CD4-positive, alpha-beta T cell treated with Interferon alpha-2 for 1 hour (primary cell): Measurements from ENCODE around the gene CAPN15.
"Not testable (repeated sequence)": the region's sequence is repeated elsewhere in the genome, so short reads cannot be mapped to it uniquely, and the experiment has no call there.

Source experiments
- DNase-seq, 2 donors: peaks; one replicate each; pipeline ENCODE4 v3.0.0-alpha.2; 2020 to 2022

The CAPN15 gene

DNA sequence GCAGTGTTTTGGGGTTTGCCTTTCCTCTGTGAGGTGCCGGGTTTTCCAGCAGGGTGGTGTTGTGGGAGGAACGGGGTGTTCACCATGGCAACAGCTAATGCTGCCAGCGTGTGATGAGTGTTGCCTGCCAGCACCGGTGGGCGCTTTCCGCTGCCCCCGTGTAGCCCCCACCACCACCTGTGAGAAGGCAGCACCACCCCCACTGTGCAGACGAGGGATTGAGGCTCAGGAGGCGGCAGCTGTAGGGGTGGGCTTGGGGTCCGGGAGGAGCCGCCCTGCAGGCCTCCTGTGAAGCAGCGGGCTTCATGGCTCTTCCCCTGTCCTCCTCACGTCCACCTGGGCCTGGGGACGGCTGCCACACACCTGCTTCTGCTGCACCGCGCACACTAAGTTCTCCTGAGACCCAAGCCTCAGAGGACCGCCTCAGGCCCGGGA, 67.6 kb downstream of the CAPN15 start:
- no peak for DNase-seq

DNA sequence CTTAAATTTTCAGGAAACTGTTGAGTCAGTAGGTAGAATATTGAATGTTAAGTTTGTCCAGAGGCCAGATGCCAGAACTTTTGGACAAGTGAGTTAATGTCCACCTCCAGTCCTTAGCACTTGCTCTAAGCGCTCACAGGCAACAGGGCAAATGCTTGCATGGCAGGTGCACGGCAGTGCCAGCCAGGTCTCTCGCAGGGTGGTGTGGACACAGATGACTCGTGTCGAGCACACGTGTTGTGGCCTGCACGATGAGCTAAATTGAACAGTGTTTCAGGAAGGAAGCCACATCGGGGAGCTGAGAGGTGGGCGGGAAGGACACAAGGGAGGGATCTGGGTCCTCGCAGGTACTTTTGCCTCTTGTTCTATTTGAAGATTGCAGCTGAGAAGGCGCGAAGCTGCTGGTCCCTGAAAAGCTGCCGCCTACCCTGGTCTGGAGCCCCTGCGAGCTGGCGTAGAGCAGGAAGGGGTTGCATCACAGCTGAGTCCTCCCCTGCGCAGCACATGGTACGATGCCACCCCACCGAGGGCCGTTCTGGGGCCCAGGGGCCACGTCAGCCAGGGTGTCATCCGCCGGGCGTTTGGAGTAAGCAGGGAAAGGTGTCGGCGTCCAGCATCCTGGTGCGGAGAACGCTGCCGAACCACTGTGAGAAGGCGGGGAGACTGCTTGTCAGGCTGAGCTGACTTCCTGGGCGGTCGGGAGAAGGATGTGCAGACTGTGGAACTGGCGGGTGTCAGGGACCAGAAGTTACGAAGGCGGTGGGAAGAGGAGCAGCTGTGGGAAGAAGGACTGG, 68.6 kb downstream of the CAPN15 start:
- no peak for DNase-seq

DNA sequence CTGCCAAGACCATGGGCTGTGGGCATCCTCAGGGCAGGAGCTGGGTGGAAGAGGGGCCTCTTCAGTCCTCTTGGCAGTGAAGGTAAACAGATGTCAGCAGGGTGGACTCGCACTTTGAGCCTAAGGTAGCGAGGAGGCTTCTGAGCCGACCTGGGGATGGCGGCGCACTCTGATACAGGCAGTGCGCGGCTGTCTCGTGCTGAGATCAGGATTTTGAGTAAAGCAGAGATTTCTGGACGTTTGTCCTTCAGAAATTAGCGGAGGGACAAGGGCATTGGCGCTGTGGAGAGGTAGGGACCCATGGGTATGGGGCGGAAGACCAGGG, 69.2 kb downstream of the CAPN15 start:
- DNase-seq, result no peak

DNA sequence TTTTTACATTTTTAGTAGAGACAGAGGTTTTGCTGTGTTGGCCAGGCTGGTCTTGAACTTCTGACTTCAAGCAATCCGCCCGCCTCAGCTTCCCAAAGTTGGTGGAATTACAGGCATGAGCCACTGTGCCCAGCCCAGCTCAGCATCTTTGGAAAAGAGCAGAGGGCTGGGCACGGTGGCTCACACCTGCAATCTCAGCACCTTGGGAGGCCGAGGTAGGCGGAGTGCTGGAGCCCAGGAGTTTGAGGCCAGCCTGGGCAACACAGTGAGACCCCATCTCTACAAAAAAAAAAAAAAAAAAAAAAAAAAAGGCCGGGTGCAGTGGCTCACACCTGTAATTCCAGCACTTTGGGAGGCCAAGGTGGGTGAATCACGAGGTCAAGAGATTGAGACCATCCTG, 70.1 kb downstream of the CAPN15 start:
- not testable (repeated sequence) for DNase-seq

DNA sequence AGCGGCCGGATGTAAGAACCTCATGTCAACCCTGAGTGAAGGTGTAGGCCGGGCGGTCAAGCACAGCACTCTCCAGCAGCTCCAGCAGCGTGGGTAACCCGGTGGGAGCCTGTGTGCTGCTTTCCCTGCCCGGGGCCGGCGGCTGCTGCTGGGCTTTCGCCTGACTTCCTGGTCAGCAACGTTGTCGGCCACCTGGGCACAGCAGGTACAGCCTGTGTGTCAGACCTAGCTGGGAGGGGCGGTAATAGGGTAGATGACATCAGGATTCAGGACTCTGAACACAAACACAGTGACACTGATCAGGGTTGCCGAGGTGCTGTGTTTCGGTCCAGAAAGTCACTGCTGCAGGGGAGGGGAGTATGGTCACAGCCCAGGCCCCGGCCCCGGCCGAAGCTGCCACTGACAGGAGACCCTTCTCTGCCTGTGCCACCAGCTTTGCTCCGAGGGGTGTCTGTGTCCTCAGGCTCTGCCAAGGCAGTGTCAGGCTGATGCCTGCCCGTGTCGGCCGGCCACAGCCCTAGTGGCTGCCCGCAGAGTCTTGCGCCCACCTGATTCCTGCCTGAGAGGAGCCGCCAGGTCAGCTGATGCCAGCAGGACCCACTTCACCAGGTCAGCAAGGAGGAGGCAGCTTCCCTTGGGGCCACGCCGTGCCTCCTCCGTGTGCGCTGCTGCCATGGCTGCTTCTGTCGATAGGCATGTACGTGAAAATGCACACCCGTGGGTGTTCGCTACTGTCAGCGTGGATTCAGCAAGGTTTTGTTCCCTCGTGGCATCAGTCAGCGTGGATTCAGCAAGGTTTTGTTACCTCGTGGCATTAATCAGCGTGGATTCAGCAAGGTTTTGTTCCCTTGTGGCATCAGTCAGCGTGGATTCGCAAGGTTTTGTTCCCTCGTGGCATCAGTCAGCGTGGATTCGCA, 71.6 kb downstream of the CAPN15 start:
- DNase-seq, result no peak

DNA sequence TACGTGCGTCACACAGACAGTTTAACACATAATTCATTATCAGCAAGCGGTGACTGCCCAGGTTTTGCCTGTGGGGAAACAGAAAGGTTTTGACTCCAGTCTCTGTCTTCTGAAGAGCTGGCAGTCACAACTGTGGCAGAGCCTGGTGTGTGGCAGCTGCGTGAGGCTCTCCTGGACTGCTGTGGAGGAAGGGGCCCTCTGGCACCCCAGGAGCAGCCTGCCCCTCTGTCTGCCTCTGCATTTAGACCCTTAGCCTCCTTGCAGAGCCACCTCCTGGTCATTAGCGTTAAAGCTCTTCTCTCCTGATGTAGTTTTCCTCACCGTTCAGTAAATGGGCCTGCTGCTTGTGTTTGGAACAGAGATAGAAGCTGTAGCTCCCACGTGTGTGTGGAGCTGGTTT, 73.3 kb downstream of the CAPN15 start:
- no peak for DNase-seq

DNA sequence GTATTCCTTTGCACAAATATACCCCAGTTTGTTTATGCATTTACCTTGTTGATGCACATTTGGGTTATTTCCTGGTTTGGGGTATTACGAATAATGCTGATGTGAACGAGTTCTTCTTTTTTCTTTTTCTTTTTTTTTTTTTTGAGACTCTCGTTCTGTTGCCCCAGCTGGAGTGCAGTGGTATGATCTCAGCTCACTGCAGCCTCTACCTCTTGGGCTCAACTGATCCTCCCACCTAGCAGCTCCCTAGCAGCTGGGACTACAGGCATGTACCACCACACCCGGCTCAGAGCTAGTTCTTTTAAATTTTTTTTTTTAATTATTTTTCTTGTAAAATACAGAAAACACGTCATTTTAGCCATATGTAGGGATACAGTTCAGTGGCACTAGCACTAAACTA, 76.4 kb downstream of the CAPN15 start:
- DNase-seq, result no peak
